HepG2 (cell line): Measurements from ENCODE around the gene PODN. TPM values are rescaled to one million over a fixed set of nuclear protein-coding genes. Genes with fewer than 3 reads are reported as not detected.

ENCODE experiments used
- ATAC-seq: fragments of 200-7000 bp; cut with Tn5 transposase; 3 replicates; pipeline ENCODE4 v1.9.1; 2020; ENCODE audit warnings: mild to moderate bottlenecking, moderate library complexity
- BruUV-seq: library from RNA; stranded (reverse); fragments of 400-500 nt; replicated peaks from 2 replicates; lab custom pipeline; 2021; lab: Mats Ljungman, UMichigan
- CTCF ChIA-PET: fragments of 300-600 bp; formaldehyde crosslinking; extraction: SDS; loops from one replicate; lab custom pipeline; 2021; ENCODE audit warnings: low total read pairs, inconsistent platforms, low intra/inter-chr PET ratio; lab: Yijun Ruan, JAX
- POLR2A ChIA-PET: fragments of 350-600 bp; sonication (Branson Sonifier 250); formaldehyde crosslinking; loops from one replicate; lab custom pipeline; 2020; ENCODE audit warnings: antibody characterized with exemption, inconsistent platforms; lab: Yijun Ruan, JAX
- DNase-seq: peaks from one replicate; pipeline ENCODE4 v3.0.0-alpha.2; 2015; ENCODE audit warnings: low spot score
- FAIRE-seq: peaks from 3 replicates; lab custom pipeline; 2011; peaks lifted over from hg19 to GRCh38; lab: Jason Lieb, UNC
- H2AFZ ChIP-seq: one replicate; pipeline ENCODE4 v1.6.1; 2011; ENCODE audit warnings: low read length, inconsistent platforms
- H3K27ac ChIP-seq: fragments of 300-600 bp; 3 replicates; pipeline ENCODE4 v1.8.0; 2011; ENCODE audit warnings: mixed run types, mild to moderate bottlenecking, mixed read lengths, low read length, inconsistent platforms; ENCODE audit not compliant: insufficient read depth; ENCODE audit errors: extremely low read length
- H3K27me3 ChIP-seq, 2 experiments: fragments of 200-600 bp in 1 of 2; 2 replicates in 1 of 2; 3 replicates in 1 of 2; pipeline versions ENCODE4 v1.6.0 to v1.8.0; 2011; ENCODE audit warnings: low read length in 2 of 2, mild to moderate bottlenecking in 2 of 2, moderate library complexity in 2 of 2, inconsistent platforms in 1 of 2; ENCODE audit not compliant: insufficient read depth in 2 of 2, control insufficient read depth in 1 of 2
- H3K36me3 ChIP-seq, 2 experiments: fragments of 200-600 bp in 1 of 2; replicated peaks in 1 of 2; 2 replicates in 1 of 2; 3 replicates in 1 of 2; pipeline versions ENCODE4 v1.5.1 to v1.8.0; 2011; ENCODE audit warnings: low read length in 2 of 2, inconsistent platforms in 1 of 2; ENCODE audit not compliant: insufficient read depth in 2 of 2, control insufficient read depth in 1 of 2
- H3K4me1 ChIP-seq: 2 replicates; pipeline ENCODE4 v1.5.1; 2012; ENCODE audit warnings: low read length, inconsistent platforms; ENCODE audit not compliant: insufficient read depth
- H3K4me2 ChIP-seq: 2 replicates; pipeline ENCODE4 v1.6.0; 2011; ENCODE audit warnings: low read depth, low read length, inconsistent platforms
- H3K4me3 ChIP-seq, 3 experiments: fragments of 200-600 bp in 1 of 3; sonication (generic), shearing (Covaris generic) in 1 of 3; replicated peaks in 1 of 3; 2 replicates each; pipeline ENCODE4 v1.5.1; 2011 to 2016; ENCODE audit warnings: low read length in 3 of 3, inconsistent platforms in 2 of 3, low read depth in 2 of 3, mild to moderate bottlenecking in 2 of 3, control low read depth in 1 of 3, mixed read lengths in 1 of 3; ENCODE audit not compliant: insufficient read depth in 1 of 3
- H3K79me2 ChIP-seq: one replicate; pipeline ENCODE4 v1.6.1; 2011; ENCODE audit warnings: low read length, inconsistent platforms; ENCODE audit not compliant: insufficient read depth
- H3K9ac ChIP-seq: 2 replicates; pipeline ENCODE4 v1.6.0; 2011; ENCODE audit warnings: mild to moderate bottlenecking, low read depth, low read length, inconsistent platforms; ENCODE audit not compliant: insufficient read depth
- H3K9me3 ChIP-seq: 2 replicates; pipeline ENCODE4 v1.5.1; 2012; ENCODE audit warnings: mild to moderate bottlenecking, low read length
- H4K20me1 ChIP-seq: 2 replicates; pipeline ENCODE4 v1.6.0; 2011; ENCODE audit warnings: inconsistent platforms, mild to moderate bottlenecking, low read length, moderate library complexity; ENCODE audit not compliant: insufficient read depth
- EP300 ChIP-seq, 3 experiments: sonication (generic) in 1 of 3; formaldehyde crosslinking in 1 of 3; IDR thresholded peaks; 2 replicates each; pipeline versions ENCODE4 v1.5.1 to v1.6.1; 2011 to 2020; ENCODE audit warnings: low read depth in 2 of 3, low read length in 2 of 3, borderline replicate concordance in 1 of 3, improper control_type of control experiment in 1 of 3, mild to moderate bottlenecking in 1 of 3, missing genetic modification reagents in 1 of 3, moderate library complexity in 1 of 3
- HNRNPH1 ChIP-seq: fragments of 200-400 bp; formaldehyde crosslinking; optimal IDR thresholded peaks from 2 replicates; pipeline ENCODE3; 2017; ENCODE audit warnings: mild to moderate bottlenecking, low read depth, low read length
- KLF13 ChIP-seq: sonication (generic); formaldehyde crosslinking; IDR thresholded peaks from 2 replicates; pipeline ENCODE4 v1.4.0; 2020; ENCODE audit warnings: mild to moderate bottlenecking, missing genetic modification reagents
- KLF6 ChIP-seq: IDR thresholded peaks from 2 replicates; pipeline ENCODE4 v1.8.0; 2016; ENCODE audit warnings: missing biosample characterization, missing genetic modification reagents
- MEIS1 ChIP-seq: sonication (generic); formaldehyde crosslinking; IDR thresholded peaks from 2 replicates; pipeline ENCODE4 v1.9.0; 2021; ENCODE audit warnings: mild to moderate bottlenecking, missing genetic modification reagents, moderate library complexity, borderline replicate concordance
- MTF1 ChIP-seq: sonication (generic); formaldehyde crosslinking; IDR thresholded peaks from 2 replicates; pipeline ENCODE4 v1.5.0; 2020; ENCODE audit warnings: missing genetic modification reagents
- PPARG ChIP-seq: conservative IDR thresholded peaks from 2 replicates; pipeline ENCODE4 v1.6.1; 2016; ENCODE audit warnings: missing biosample characterization, missing genetic modification reagents
- RAD21 ChIP-seq: fragments of 450-650 bp; formaldehyde crosslinking; IDR thresholded peaks from 2 replicates; pipeline ENCODE4 v1.5.0; 2020; ENCODE audit warnings: mild to moderate bottlenecking
- RELA ChIP-seq: sonication (generic); formaldehyde crosslinking; IDR thresholded peaks from 2 replicates; pipeline ENCODE4 v1.4.0; 2020; ENCODE audit warnings: missing genetic modification reagents
- SNAPC2 ChIP-seq: sonication (generic); formaldehyde crosslinking; IDR thresholded peaks from 2 replicates; pipeline ENCODE4 v1.8.1; 2022; ENCODE audit warnings: mild to moderate bottlenecking, missing genetic modification reagents
- ZNF124 ChIP-seq: sonication (generic); formaldehyde crosslinking; IDR thresholded peaks from 2 replicates; pipeline ENCODE4 v1.4.0; 2020; ENCODE audit warnings: missing genetic modification reagents
- ZNF501 ChIP-seq: sonication (generic); formaldehyde crosslinking; IDR thresholded peaks from 2 replicates; pipeline ENCODE4 v1.5.1; 2020; ENCODE audit warnings: mild to moderate bottlenecking, moderate library complexity, missing genetic modification reagents
- ZNF549 ChIP-seq: sonication (generic); formaldehyde crosslinking; IDR thresholded peaks from 2 replicates; pipeline ENCODE4 v1.5.0; 2020; ENCODE audit warnings: missing genetic modification reagents
- ZNF567 ChIP-seq: sonication (generic); formaldehyde crosslinking; IDR thresholded peaks from 2 replicates; pipeline ENCODE4 v1.8.1; 2023; ENCODE audit warnings: mild to moderate bottlenecking, missing genetic modification reagents, borderline replicate concordance
- ZNF678 ChIP-seq: sonication (generic); formaldehyde crosslinking; IDR thresholded peaks from 2 replicates; pipeline ENCODE4 v1.4.0; 2020; ENCODE audit warnings: mild to moderate bottlenecking, missing genetic modification reagents
- WGBS: methylation state at CpG from one replicate; pipeline ENCODE4 v1.1.6; 2017; ENCODE audit warnings: low lambda C conversion rate; 5-methylcytosine and 5-hydroxymethylcytosine counted together
- in situ Hi-C: cut with HindIII; loops from 2 replicates; pipeline ENCODE4 v1.10.0; 2017; ENCODE audit warnings: low pct_unique_long_range_greater_than_20kb; ENCODE audit not compliant: extremely low pct_ligation_motif_present
- intact Hi-C: fragments of 100-400 bp; cut with micrococcal nuclease; formaldehyde crosslinking; loops from one replicate; pipeline ENCODE4 v1.10.0; 2022; ENCODE audit not compliant: unreplicated experiment
- polyA plus RNA-seq, 8 experiments: library from polyadenylated mRNA; depleted of rRNA in 3 of 8; stranded (reverse) in 7 of 8; unstranded in 1 of 8; fragments of >200 nt; fragmentation: Illumina TruSeq in 4 of 8; extraction: Trizol in 4 of 8; gene quantifications; 2 replicates each; pipeline versions ENCODE4 v1.2.1 to v1.2.3, GENCODE V29; 2011 to 2016; ENCODE audit warnings: low read depth in 4 of 8, missing spikeins in 1 of 8, mixed read lengths in 1 of 8; ENCODE audit not compliant: insufficient read depth in 1 of 8
- total RNA-seq, 5 experiments: library from RNA; depleted of rRNA; stranded (reverse); fragments of >200 nt; fragmentation: Illumina TruSeq; extraction: Trizol; gene quantifications; 2 replicates each; pipeline ENCODE4 v1.2.3, GENCODE V29; 2016; ENCODE audit warnings: low read depth in 1 of 5
- TF ChIP-seq, protein P1 (sequence below): sonication (generic); formaldehyde crosslinking; conservative IDR thresholded peaks from 2 replicates; pipeline ENCODE4 v1.4.0; 2020; ENCODE audit warnings: missing genetic modification reagents
- TF ChIP-seq, protein P2 (sequence below): sonication (generic); formaldehyde crosslinking; IDR thresholded peaks from 2 replicates; pipeline ENCODE4 v1.4.0; 2020; ENCODE audit warnings: mild to moderate bottlenecking, missing genetic modification reagents, borderline replicate concordance
- TF ChIP-seq, protein P3 (sequence below): IDR thresholded peaks from 2 replicates; pipeline ENCODE4 v1.6.1; 2016
- TF ChIP-seq, protein P4 (sequence below): sonication (generic); formaldehyde crosslinking; IDR thresholded peaks from 2 replicates; pipeline ENCODE4 v1.8.1; 2023; ENCODE audit warnings: mild to moderate bottlenecking, missing genetic modification reagents, borderline replicate concordance

PODN gene
- total and polyA plus RNA-seq, 2 of the 13 experiments (the other 11 are each of a cell fraction or from before 2014, with no cell fraction given), result 0.13 TPM; not detected in 1

DNA sequence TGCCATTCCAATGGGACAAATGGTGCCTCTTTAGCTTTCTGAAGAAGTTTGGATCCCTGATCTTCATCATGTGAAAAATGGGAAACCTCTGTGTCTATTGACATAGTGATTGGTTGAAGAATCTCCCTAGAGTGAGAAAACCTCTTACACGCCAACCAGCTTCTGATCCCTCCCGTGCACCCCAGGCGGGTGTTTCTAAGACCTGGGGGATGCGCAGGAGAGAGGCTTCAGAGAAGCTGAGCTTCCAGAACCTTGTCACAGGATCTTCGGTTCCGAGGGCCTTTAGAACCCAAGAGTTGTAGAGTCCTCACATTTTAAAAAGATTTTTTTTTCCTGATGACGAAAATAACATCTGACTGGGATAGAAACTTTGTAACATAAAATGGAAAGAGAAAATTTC is 11.3 kb downstream of the PODN start (continued):
- TF ChIP-seq ZNF567 (CRISPR knock-in tag) (no peak), SNAPC2 (CRISPR knock-in tag) (no peak), EP300 (IDR thresholded peaks at IDR 0.05; ENCODE audit: low read depth in 2 of 2, low read length in 2 of 2) (no peak), EP300 (CRISPR knock-in tag; IDR thresholded peaks at IDR 0.05; ENCODE audit: borderline replicate concordance) (no peak), HNRNPH1 (no peak), MEIS1 (CRISPR knock-in tag) (no peak)
- TF ChIP-seq, protein P1, sequence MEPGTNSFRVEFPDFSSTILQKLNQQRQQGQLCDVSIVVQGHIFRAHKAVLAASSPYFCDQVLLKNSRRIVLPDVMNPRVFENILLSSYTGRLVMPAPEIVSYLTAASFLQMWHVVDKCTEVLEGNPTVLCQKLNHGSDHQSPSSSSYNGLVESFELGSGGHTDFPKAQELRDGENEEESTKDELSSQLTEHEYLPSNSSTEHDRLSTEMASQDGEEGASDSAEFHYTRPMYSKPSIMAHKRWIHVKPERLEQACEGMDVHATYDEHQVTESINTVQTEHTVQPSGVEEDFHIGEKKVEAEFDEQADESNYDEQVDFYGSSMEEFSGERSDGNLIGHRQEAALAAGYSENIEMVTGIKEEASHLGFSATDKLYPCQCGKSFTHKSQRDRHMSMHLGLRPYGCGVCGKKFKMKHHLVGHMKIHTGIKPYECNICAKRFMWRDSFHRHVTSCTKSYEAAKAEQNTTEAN, result no peak

DNA sequence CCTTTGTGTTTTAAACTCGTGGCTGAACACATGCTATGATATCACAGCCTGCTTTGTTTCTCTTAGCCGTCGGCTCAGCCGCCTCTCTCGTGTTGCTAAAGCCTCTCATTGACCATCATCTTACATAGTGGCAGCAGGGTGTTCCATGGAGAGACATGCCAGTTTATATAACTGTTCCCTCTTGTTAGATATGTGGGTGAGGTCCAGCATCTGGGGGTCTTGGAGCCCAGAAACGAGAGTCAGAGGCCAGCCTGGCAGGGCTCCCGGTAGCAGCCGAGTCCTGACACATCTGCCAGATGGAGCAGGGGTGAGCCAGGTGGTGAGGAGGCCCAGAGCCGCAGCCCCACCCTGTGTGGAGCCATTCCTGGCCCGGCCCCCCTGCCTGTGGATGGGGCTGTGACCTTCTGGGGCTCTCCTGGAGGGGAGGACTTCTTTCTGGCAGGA is 11.9 kb downstream of the PODN start:
- ChIA-PET CTCF (no interaction called here), POLR2A (interaction anchor here (1.5 kb wide), 1 partner anchor 15 kb away, joined by 3 read pairs; no protein-coding TSS in a partner anchor)
- H3K27me3 ChIP-seq, result peaks cover 2 to 50% of the 10 kb centered on the region in 2 experiments
- no peaks in the 10 kb centered on the region for H4K20me1 ChIP-seq
- H3K4me2 ChIP-seq, result peak overlapping the region; percentile 20; the same call in 1 of the 2 replicates
- H2AFZ ChIP-seq, result no peak overlapping the region
- no peaks in the 10 kb centered on the region for H3K36me3 ChIP-seq
- no peak overlapping the region for H3K27ac ChIP-seq
- no peak for DNase-seq
- no peaks in the 10 kb centered on the region for H3K79me2 ChIP-seq
- no peak for FAIRE-seq
- H3K9me3 ChIP-seq, result no peaks in the 10 kb centered on the region
- H3K9ac ChIP-seq, result no peak overlapping the region
- in situ Hi-C loops, result no loop called here
- ATAC-seq, result no peak
- intact Hi-C loops, result no loop called here
- no peak overlapping the region for H3K4me3 ChIP-seq
- 19% methylated on average over 5 of the region's 10 CpGs for WGBS
- peaks cover 43% of the 10 kb centered on the region for H3K4me1 ChIP-seq
- no TSS peak for BruUV-seq
- TF ChIP-seq RELA (no peak), ZNF549 (CRISPR knock-in tag) (no peak), PPARG (CRISPR knock-in tag) (no peak), ZNF501 (CRISPR knock-in tag) (no peak), KLF6 (no peak), ZNF124 (no peak), KLF13 (CRISPR knock-in tag) (no peak), ZNF678 (no peak), RAD21 (CRISPR knock-in tag) (no peak), MTF1 (CRISPR knock-in tag) (no peak)
- TF ChIP-seq, protein P2, sequence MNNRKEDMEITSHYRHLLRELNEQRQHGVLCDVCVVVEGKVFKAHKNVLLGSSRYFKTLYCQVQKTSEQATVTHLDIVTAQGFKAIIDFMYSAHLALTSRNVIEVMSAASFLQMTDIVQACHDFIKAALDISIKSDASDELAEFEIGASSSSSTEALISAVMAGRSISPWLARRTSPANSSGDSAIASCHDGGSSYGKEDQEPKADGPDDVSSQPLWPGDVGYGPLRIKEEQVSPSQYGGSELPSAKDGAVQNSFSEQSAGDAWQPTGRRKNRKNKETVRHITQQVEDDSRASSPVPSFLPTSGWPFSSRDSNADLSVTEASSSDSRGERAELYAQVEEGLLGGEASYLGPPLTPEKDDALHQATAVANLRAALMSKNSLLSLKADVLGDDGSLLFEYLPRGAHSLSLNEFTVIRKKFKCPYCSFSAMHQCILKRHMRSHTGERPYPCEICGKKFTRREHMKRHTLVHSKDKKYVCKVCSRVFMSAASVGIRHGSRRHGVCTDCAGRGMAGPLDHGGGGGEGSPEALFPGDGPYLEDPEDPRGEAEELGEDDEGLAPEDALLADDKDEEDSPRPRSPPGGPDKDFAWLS (CRISPR knock-in tag), result no peak
- TF ChIP-seq, protein P3, sequence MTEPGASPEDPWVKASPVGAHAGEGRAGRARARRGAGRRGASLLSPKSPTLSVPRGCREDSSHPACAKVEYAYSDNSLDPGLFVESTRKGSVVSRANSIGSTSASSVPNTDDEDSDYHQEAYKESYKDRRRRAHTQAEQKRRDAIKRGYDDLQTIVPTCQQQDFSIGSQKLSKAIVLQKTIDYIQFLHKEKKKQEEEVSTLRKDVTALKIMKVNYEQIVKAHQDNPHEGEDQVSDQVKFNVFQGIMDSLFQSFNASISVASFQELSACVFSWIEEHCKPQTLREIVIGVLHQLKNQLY (CRISPR knock-in tag), result no peak
- TF ChIP-seq, protein P4, sequence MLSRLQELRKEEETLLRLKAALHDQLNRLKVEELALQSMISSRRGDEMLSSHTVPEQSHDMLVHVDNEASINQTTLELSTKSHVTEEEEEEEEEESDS (CRISPR knock-in tag), result no peak
